Coronary artery (tissue), 2 donors: ENCODE measurements around the gene TMEM150A.

ENCODE experiments used
- DNase-seq: peaks from one replicate; pipeline ENCODE4 v3.0.0-alpha.2; 2017; ENCODE audit warnings: low spot score
- H3K27ac ChIP-seq, 2 donors: fragments of 200-600 bp; sonication (generic); one replicate each; pipeline ENCODE4 v1.5.1; 2016 to 2019
- H3K4me3 ChIP-seq: fragments of 200-600 bp; sonication (generic); 2 replicates; pipeline ENCODE4 v1.5.1; 2016; ENCODE audit warnings: mild to moderate bottlenecking, moderate library complexity
- CTCF ChIP-seq: fragments of 200-600 bp; sonication (generic); IDR thresholded peaks from one replicate; pipeline ENCODE4 v1.5.1; 2019; ENCODE audit warnings: antibody characterized with exemption

Gene TMEM150A

GRCh38 chr2:85601771-85602475 is 575 bp downstream of the TMEM150A start:
- Histone ChIP-seq H3K4me3 (peak overlapping the region; percentile 87), H3K27ac (peak overlapping the region; percentile 74 to 95)
- peak; percentile 84 for DNase-seq
- no peak for TF ChIP-seq CTCF

GRCh38 chr2:85600951-85601770 is 1.3 kb downstream of the TMEM150A start:
- H3K4me3 ChIP-seq, result peak overlapping the region; percentile 87
- peak overlapping the region; percentile 74 to 95 for H3K27ac ChIP-seq
- no peak for DNase-seq
- TF ChIP-seq CTCF, result no peak

GRCh38 chr2:85600235-85600575 is 2.3 kb downstream of the TMEM150A start:
- Histone ChIP-seq H3K27ac (peak overlapping the region in 1 of 2 donors; percentile 95), H3K4me3 (no peak overlapping the region)
- DNase-seq, result no peak
- no peak for TF ChIP-seq CTCF

GRCh38 chr2:85599468-85600234 is 2.8 kb downstream of the TMEM150A start:
- Histone ChIP-seq H3K27ac (peak overlapping the region in 1 of 2 donors; percentile 95), H3K4me3 (no peak overlapping the region)
- DNase-seq, result no peak

GRCh38 chr2:85598594-85599340 is 3.7 kb downstream of the TMEM150A start:
- no peak overlapping the region for H3K4me3 ChIP-seq
- H3K27ac ChIP-seq, result no peak overlapping the region
- TF ChIP-seq CTCF, result no peak
- DNase-seq, result no peak

More at GRCh38 chr2:85599468-85600234, 2.8 kb downstream of the TMEM150A start:
- TF ChIP-seq CTCF, result no peak

- no peak for TF ChIP-seq CTCF
- peak overlapping the region in 1 of 2 donors; percentile 71 for H3K27ac ChIP-seq
- peak overlapping the region; percentile 92 for H3K4me3 ChIP-seq
- DNase-seq, result no peak
Observed at GRCh38 chr2:85597241-85597640, 5.3 kb downstream of the TMEM150A start.
